Psoas muscle (tissue), 8 donors: ENCODE measurements around the gene SMAP1. TPM values are rescaled to one million over a fixed set of nuclear protein-coding genes. Genes with fewer than 3 reads are reported as not detected.

Experiments used
- ATAC-seq, 4 donors: fragments of 200-7000 bp; cut with Tn5 transposase; one replicate each; pipeline ENCODE4 v1.9.1; 2020; ENCODE audit warnings: moderate library complexity in 3 of 4, mild to moderate bottlenecking in 2 of 4
- DNase-seq, 2 donors: peaks; one replicate each; pipeline ENCODE4 v3.0.0-alpha.2; 2020
- H3K27ac ChIP-seq: fragments of 200-600 bp; one replicate; pipeline ENCODE4 v1.8.0; 2022
- H3K27me3 ChIP-seq, 3 donors: fragments of 200-600 bp in 1 of 3; one replicate each; pipeline versions ENCODE4 v1.6.1 to v1.8.0; 2013 to 2022; ENCODE audit warnings: low read length in 2 of 3, mild to moderate bottlenecking in 2 of 3, moderate library complexity in 1 of 3; ENCODE audit not compliant: insufficient read depth in 3 of 3
- H3K36me3 ChIP-seq, 2 donors: fragments of 200-600 bp in 1 of 2; one replicate each; pipeline versions ENCODE4 v1.6.1 to v1.8.0; 2013 to 2022; ENCODE audit warnings: low read depth in 1 of 2, mild to moderate bottlenecking in 1 of 2, moderate library complexity in 1 of 2; ENCODE audit not compliant: insufficient read depth in 1 of 2
- H3K4me1 ChIP-seq: fragments of 200-600 bp; one replicate; pipeline ENCODE4 v1.8.0; 2022
- H3K4me3 ChIP-seq: fragments of 200-600 bp; one replicate; pipeline ENCODE4 v1.8.0; 2022; ENCODE audit warnings: mild to moderate bottlenecking
- H3K9me3 ChIP-seq: fragments of 200-600 bp; one replicate; pipeline ENCODE4 v1.8.0; 2022
- CTCF ChIP-seq: fragments of 200-600 bp; IDR thresholded peaks from one replicate; pipeline ENCODE4 v1.8.0; 2022; ENCODE audit warnings: antibody characterized with exemption
- WGBS, 3 donors: extraction: QIAGEN DNeasy Blood & Tissue Kit; methylation state at CpG; one replicate each; pipeline versions ENCODE4 v1.1.6 to v1.1.7; 2013; 5-methylcytosine and 5-hydroxymethylcytosine counted together
- intact Hi-C, 2 donors: fragments of 100-400 bp; cut with DNase I; formaldehyde crosslinking; loops; one replicate each; pipeline versions ENCODE4 v1.11.0 to v1.14.2; 2022
- polyA plus RNA-seq, 3 donors: library from polyadenylated mRNA; stranded (reverse); fragments of 200-250 nt; gene quantifications; one replicate each; pipeline ENCODE4 v1.2.3, GENCODE V29; 2013
- total RNA-seq, 4 donors: library from RNA; stranded (reverse); fragmentation: NEBNext Ultra II Directional in 2 of 4; extraction: Animal tissue kit (Norgen Biotek cat#: 25700) in 2 of 4; gene quantifications; one replicate each; pipeline versions ENCODE4 v1.2.1 to v1.2.4, GENCODE V29; 2021 to 2023
- donor health status: healthy with polysubstance abuse.
- donor health status: DM: no; HTN: no; CAD: no; lungs with moderate emphysema.
- donor health status: Bipolar disorder and iron deficiency.
- donor health status: healthy.
- donor health status: DM: yes; HTN: yes; CAD: no.
- donor health status: DM: no; HTN: no; CAD: no.
- donor health status: DM: no; HTN: no; CAD: no.
- donor health status: DM: yes; HTN: yes; CAD: no.

SMAP1 gene
- total and polyA plus RNA-seq, 7 donors, result 19.0 to 40.2 (median 24.0) TPM

DNA sequence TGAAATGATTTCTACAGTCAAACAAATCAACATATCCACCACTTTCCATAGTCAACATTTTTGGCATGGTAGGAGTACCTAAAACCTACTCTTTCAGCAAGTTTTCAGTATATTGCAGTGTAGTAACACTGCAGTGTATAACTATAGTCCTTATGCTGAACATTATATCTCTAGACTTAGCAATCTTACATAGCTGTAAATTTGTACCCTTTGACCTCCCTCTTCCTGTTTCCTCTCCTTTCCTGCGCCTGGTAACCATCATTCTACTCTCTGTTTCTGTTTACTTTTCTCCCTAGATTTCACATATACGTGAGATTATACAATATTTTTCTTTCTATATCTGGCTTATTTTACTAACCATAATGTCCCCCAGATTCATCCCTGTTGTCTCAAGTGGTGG is 40.2 kb downstream of the SMAP1 start:
- no peaks in the 10 kb centered on the region for H3K9me3 ChIP-seq
- no peaks in the 10 kb centered on the region for H3K27me3 ChIP-seq
- no peak overlapping the region for H3K27ac ChIP-seq
- WGBS, 3 donors, result 91 to 92% (median 91%) methylated on average over 2 of the region's 2 CpGs
- H3K4me3 ChIP-seq, result no peak overlapping the region
- no peak for TF ChIP-seq CTCF
- intact Hi-C loops, result loop anchor here (2.0 to 5.0 kb wide), 2 partner anchors 177 to 249 kb away; partner anchors contain the start of gene B3GAT2 (in 1 of the 2)
- no peak for ATAC-seq
- DNase-seq, result no peak
- peaks cover 12% of the 10 kb centered on the region for H3K4me1 ChIP-seq
- no peaks in the 10 kb centered on the region for H3K36me3 ChIP-seq

DNA sequence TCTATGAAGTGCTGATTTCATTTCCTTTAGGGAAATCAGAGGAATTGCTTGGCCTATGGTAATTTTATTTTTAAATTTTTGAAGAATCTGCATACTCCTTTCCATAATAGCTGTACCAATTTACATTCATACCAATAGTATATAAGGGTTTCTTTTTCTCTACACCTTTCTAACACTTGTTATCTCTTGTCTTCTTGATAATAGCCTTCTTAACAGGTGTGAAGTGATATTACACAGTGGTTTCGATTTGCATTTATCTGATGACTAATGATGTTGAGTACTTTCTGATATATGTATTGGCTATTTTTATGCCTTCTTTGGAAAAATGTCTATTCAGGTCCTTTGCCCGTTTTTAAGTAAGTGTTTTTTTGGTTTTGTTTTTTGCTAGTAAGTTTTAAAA is 40.8 kb downstream of the SMAP1 start:
- WGBS, 3 donors, result 85 to 96% (median 91%) methylated on average over 2 of the region's 2 CpGs
- DNase-seq (no peak), ATAC-seq (no peak)
- intact Hi-C loops, result loop anchor here in 1 of 2 donors (5.0 kb wide), 1 partner anchor 249 kb away; the partner anchor contains the start of gene B3GAT2
- Histone ChIP-seq H3K4me3 (no peak overlapping the region), H3K36me3 (no peaks in the 10 kb centered on the region), H3K27ac (no peak overlapping the region), H3K4me1 (peaks cover 12% of the 10 kb centered on the region), H3K9me3 (no peaks in the 10 kb centered on the region), H3K27me3 (no peaks in the 10 kb centered on the region)
- no peak for TF ChIP-seq CTCF

DNA sequence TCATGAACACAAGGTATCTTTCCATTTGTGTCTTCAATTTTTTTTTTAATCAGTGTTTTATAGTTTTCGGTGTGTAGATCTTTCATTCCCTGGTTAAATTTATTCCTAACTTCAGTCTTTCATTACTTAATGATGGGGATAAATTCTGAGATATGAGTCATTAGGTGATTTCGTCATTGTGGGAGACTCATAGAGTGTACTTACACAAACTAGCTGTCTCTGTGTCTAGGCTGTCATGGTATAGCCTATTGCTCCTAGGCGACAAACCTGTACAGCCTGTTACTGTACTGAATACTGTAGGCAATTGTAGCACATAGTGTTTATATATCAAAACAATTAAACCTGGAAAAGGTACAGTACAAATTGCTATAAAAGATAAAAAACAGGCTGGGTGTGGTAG is 42.1 kb downstream of the SMAP1 start:
- H3K4me1 ChIP-seq, result peaks cover 3% of the 10 kb centered on the region
- WGBS, 3 donors, result 93 to 97% (median 96%) methylated on average over 3 of the region's 3 CpGs
- H3K9me3 ChIP-seq, result peaks cover 7% of the 10 kb centered on the region
- intact Hi-C loops, result loop anchor here in 1 of 2 donors (5.0 kb wide), 1 partner anchor 247 kb away; the partner anchor contains the start of gene B3GAT2
- no peak overlapping the region for H3K4me3 ChIP-seq
- no peak overlapping the region for H3K27ac ChIP-seq
- DNase-seq (no peak), ATAC-seq (peak in 2 of 4 donors; percentile 55 to 70)
- H3K27me3 ChIP-seq, result no peaks in the 10 kb centered on the region
- no peak for TF ChIP-seq CTCF
- no peaks in the 10 kb centered on the region for H3K36me3 ChIP-seq

DNA sequence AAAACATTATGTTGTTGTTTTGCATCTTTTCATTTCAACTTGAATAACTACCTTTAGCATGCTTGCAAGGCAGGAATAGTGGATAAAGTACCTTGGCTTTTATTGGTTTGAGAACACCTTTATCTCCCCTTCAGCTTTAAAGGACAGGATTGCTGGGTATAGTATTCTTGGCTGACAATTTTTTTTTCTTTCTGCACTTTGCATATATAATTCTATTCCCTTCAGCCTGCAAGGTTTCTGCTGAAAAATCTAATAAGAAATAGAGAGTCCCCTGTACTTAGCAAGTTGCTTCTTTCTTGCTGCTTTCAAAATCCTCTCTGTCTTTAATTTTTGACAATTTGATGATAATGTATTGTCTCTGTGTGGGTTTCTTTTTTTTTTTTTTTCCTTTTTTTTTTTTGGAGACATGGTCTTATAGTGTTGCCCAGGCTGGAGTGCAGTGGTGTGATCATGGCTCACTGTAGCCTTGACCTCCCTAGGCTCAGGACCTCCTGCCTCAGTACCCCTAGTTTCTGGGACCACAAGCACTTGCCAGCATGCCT is 47.1 kb downstream of the SMAP1 start:
- H3K36me3 ChIP-seq, result no peaks in the 10 kb centered on the region
- peaks cover 17% of the 10 kb centered on the region for H3K4me1 ChIP-seq
- no peak overlapping the region for H3K4me3 ChIP-seq
- H3K27ac ChIP-seq, result no peak overlapping the region
- no peak for DNase-seq
- H3K9me3 ChIP-seq, result peaks cover 15% of the 10 kb centered on the region
- TF ChIP-seq CTCF, result no peak
- intact Hi-C loops, result no loop called here
- H3K27me3 ChIP-seq, result no peaks in the 10 kb centered on the region
- ATAC-seq, result no peak
